HepG2 (cell line): ENCODE results near the gene PROX1. TPM values are rescaled to one million over a fixed set of nuclear protein-coding genes. Genes with fewer than 3 reads are reported as not detected.

ENCODE experiments used
- ATAC-seq: fragments of 200-7000 bp; cut with Tn5 transposase; 3 replicates; pipeline ENCODE4 v1.9.1; 2020; ENCODE audit warnings: mild to moderate bottlenecking, moderate library complexity
- BruUV-seq: library from RNA; stranded (reverse); fragments of 400-500 nt; replicated peaks from 2 replicates; lab custom pipeline; 2021; lab: Mats Ljungman, UMichigan
- CTCF ChIA-PET: fragments of 300-600 bp; formaldehyde crosslinking; extraction: SDS; loops from one replicate; lab custom pipeline; 2021; ENCODE audit warnings: low total read pairs, inconsistent platforms, low intra/inter-chr PET ratio; lab: Yijun Ruan, JAX
- POLR2A ChIA-PET: fragments of 350-600 bp; sonication (Branson Sonifier 250); formaldehyde crosslinking; loops from one replicate; lab custom pipeline; 2020; ENCODE audit warnings: antibody characterized with exemption, inconsistent platforms; lab: Yijun Ruan, JAX
- DNase-seq: peaks from one replicate; pipeline ENCODE4 v3.0.0-alpha.2; 2015; ENCODE audit warnings: low spot score
- FAIRE-seq: peaks from 3 replicates; lab custom pipeline; 2011; peaks lifted over from hg19 to GRCh38; lab: Jason Lieb, UNC
- H2AFZ ChIP-seq: one replicate; pipeline ENCODE4 v1.6.1; 2011; ENCODE audit warnings: low read length, inconsistent platforms
- H3K27ac ChIP-seq: fragments of 300-600 bp; 3 replicates; pipeline ENCODE4 v1.8.0; 2011; ENCODE audit warnings: mixed run types, mild to moderate bottlenecking, mixed read lengths, low read length, inconsistent platforms; ENCODE audit not compliant: insufficient read depth; ENCODE audit errors: extremely low read length
- H3K27me3 ChIP-seq, 2 experiments: fragments of 200-600 bp in 1 of 2; 2 replicates in 1 of 2; 3 replicates in 1 of 2; pipeline versions ENCODE4 v1.6.0 to v1.8.0; 2011; ENCODE audit warnings: low read length in 2 of 2, mild to moderate bottlenecking in 2 of 2, moderate library complexity in 2 of 2, inconsistent platforms in 1 of 2; ENCODE audit not compliant: insufficient read depth in 2 of 2, control insufficient read depth in 1 of 2
- H3K36me3 ChIP-seq, 2 experiments: fragments of 200-600 bp in 1 of 2; replicated peaks in 1 of 2; 2 replicates in 1 of 2; 3 replicates in 1 of 2; pipeline versions ENCODE4 v1.5.1 to v1.8.0; 2011; ENCODE audit warnings: low read length in 2 of 2, inconsistent platforms in 1 of 2; ENCODE audit not compliant: insufficient read depth in 2 of 2, control insufficient read depth in 1 of 2
- H3K4me1 ChIP-seq: 2 replicates; pipeline ENCODE4 v1.5.1; 2012; ENCODE audit warnings: low read length, inconsistent platforms; ENCODE audit not compliant: insufficient read depth
- H3K4me2 ChIP-seq: 2 replicates; pipeline ENCODE4 v1.6.0; 2011; ENCODE audit warnings: low read depth, low read length, inconsistent platforms
- H3K4me3 ChIP-seq, 3 experiments: fragments of 200-600 bp in 1 of 3; sonication (generic), shearing (Covaris generic) in 1 of 3; replicated peaks in 1 of 3; 2 replicates each; pipeline ENCODE4 v1.5.1; 2011 to 2016; ENCODE audit warnings: low read length in 3 of 3, inconsistent platforms in 2 of 3, low read depth in 2 of 3, mild to moderate bottlenecking in 2 of 3, control low read depth in 1 of 3, mixed read lengths in 1 of 3; ENCODE audit not compliant: insufficient read depth in 1 of 3
- H3K79me2 ChIP-seq: one replicate; pipeline ENCODE4 v1.6.1; 2011; ENCODE audit warnings: low read length, inconsistent platforms; ENCODE audit not compliant: insufficient read depth
- H3K9ac ChIP-seq: 2 replicates; pipeline ENCODE4 v1.6.0; 2011; ENCODE audit warnings: mild to moderate bottlenecking, low read depth, low read length, inconsistent platforms; ENCODE audit not compliant: insufficient read depth
- H3K9me3 ChIP-seq: 2 replicates; pipeline ENCODE4 v1.5.1; 2012; ENCODE audit warnings: mild to moderate bottlenecking, low read length
- H4K20me1 ChIP-seq: 2 replicates; pipeline ENCODE4 v1.6.0; 2011; ENCODE audit warnings: inconsistent platforms, mild to moderate bottlenecking, low read length, moderate library complexity; ENCODE audit not compliant: insufficient read depth
- AGO2 ChIP-seq: fragments of 200-400 bp; formaldehyde crosslinking; optimal IDR thresholded peaks from 2 replicates; pipeline ENCODE3; 2017; ENCODE audit warnings: mild to moderate bottlenecking, low read depth, low read length, moderate library complexity
- BRCA1 ChIP-seq: sonication (generic); formaldehyde crosslinking; IDR thresholded peaks from 2 replicates; pipeline ENCODE4 v1.4.0; 2020; ENCODE audit warnings: missing genetic modification reagents
- CCAR2 ChIP-seq: fragments of 200-400 bp; formaldehyde crosslinking; optimal IDR thresholded peaks from 2 replicates; pipeline ENCODE3; 2018; ENCODE audit warnings: low read depth, mild to moderate bottlenecking, low read length, moderate library complexity
- CCDC6 ChIP-seq: sonication (generic); formaldehyde crosslinking; IDR thresholded peaks from 2 replicates; pipeline ENCODE4 v1.8.1; 2022; ENCODE audit warnings: mild to moderate bottlenecking, missing genetic modification reagents, moderate library complexity
- CSRNP1 ChIP-seq: sonication (generic); formaldehyde crosslinking; IDR thresholded peaks from 2 replicates; pipeline ENCODE4 v1.8.1; 2023; ENCODE audit warnings: mild to moderate bottlenecking, missing genetic modification reagents
- HCFC1 ChIP-seq: fragments of 150-350 bp; IDR thresholded peaks from 2 replicates; pipeline ENCODE4 v1.6.1; 2014; ENCODE audit warnings: low read depth, low read length
- HDAC1 ChIP-seq: sonication (generic); formaldehyde crosslinking; IDR thresholded peaks from 2 replicates; pipeline ENCODE4 v1.5.1; 2020; ENCODE audit warnings: mild to moderate bottlenecking, missing genetic modification reagents
- HOXA5 ChIP-seq: sonication (generic); formaldehyde crosslinking; IDR thresholded peaks from 2 replicates; pipeline ENCODE4 v1.4.0; 2020; ENCODE audit warnings: missing genetic modification reagents
- NCOA1 ChIP-seq: sonication (generic); formaldehyde crosslinking; IDR thresholded peaks from 2 replicates; pipeline ENCODE4 v1.9.0; 2021; ENCODE audit warnings: missing genetic modification reagents
- NR2F1 ChIP-seq, 2 experiments: fragments of 450-650 bp in 1 of 2; formaldehyde crosslinking in 1 of 2; IDR thresholded peaks; 2 replicates each; pipeline versions ENCODE4 v1.5.0 to v1.6.1; 2016 to 2020; ENCODE audit warnings: mild to moderate bottlenecking in 1 of 2, missing compliant biosample characterization in 1 of 2, missing genetic modification reagents in 1 of 2, moderate library complexity in 1 of 2
- RBFOX2 ChIP-seq: fragments of 200-400 bp; formaldehyde crosslinking; IDR thresholded peaks from 2 replicates; pipeline ENCODE4 v1.6.1; 2017; ENCODE audit warnings: low read depth, mild to moderate bottlenecking, low read length
- RBM22 ChIP-seq: fragments of 200-400 bp; formaldehyde crosslinking; optimal IDR thresholded peaks from 2 replicates; pipeline ENCODE3; 2017; ENCODE audit warnings: mild to moderate bottlenecking, low read length, moderate library complexity
- TEAD2 ChIP-seq: sonication (generic); formaldehyde crosslinking; IDR thresholded peaks from 2 replicates; pipeline ENCODE4 v1.9.0; 2021; ENCODE audit warnings: missing genetic modification reagents
- TSC22D2 ChIP-seq: sonication (generic); formaldehyde crosslinking; IDR thresholded peaks from 2 replicates; pipeline ENCODE4 v1.5.1; 2020; ENCODE audit warnings: missing genetic modification reagents, mild to moderate bottlenecking, borderline replicate concordance
- ZNF749 ChIP-seq: sonication (generic); formaldehyde crosslinking; IDR thresholded peaks from 2 replicates; pipeline ENCODE4 v1.8.0; 2022; ENCODE audit warnings: mild to moderate bottlenecking, missing genetic modification reagents, moderate library complexity, borderline replicate concordance
- WGBS: methylation state at CpG from one replicate; pipeline ENCODE4 v1.1.6; 2017; ENCODE audit warnings: low lambda C conversion rate; 5-methylcytosine and 5-hydroxymethylcytosine counted together
- in situ Hi-C: cut with HindIII; loops from 2 replicates; pipeline ENCODE4 v1.10.0; 2017; ENCODE audit warnings: low pct_unique_long_range_greater_than_20kb; ENCODE audit not compliant: extremely low pct_ligation_motif_present
- intact Hi-C: fragments of 100-400 bp; cut with micrococcal nuclease; formaldehyde crosslinking; loops from one replicate; pipeline ENCODE4 v1.10.0; 2022; ENCODE audit not compliant: unreplicated experiment
- polyA plus RNA-seq, 8 experiments: library from polyadenylated mRNA; depleted of rRNA in 3 of 8; stranded (reverse) in 7 of 8; unstranded in 1 of 8; fragments of >200 nt; fragmentation: Illumina TruSeq in 4 of 8; extraction: Trizol in 4 of 8; gene quantifications; 2 replicates each; pipeline versions ENCODE4 v1.2.1 to v1.2.3, GENCODE V29; 2011 to 2016; ENCODE audit warnings: low read depth in 4 of 8, missing spikeins in 1 of 8, mixed read lengths in 1 of 8; ENCODE audit not compliant: insufficient read depth in 1 of 8
- total RNA-seq, 5 experiments: library from RNA; depleted of rRNA; stranded (reverse); fragments of >200 nt; fragmentation: Illumina TruSeq; extraction: Trizol; gene quantifications; 2 replicates each; pipeline ENCODE4 v1.2.3, GENCODE V29; 2016; ENCODE audit warnings: low read depth in 1 of 5
- TF ChIP-seq, protein P1 (sequence below): sonication (generic); formaldehyde crosslinking; conservative IDR thresholded peaks from 2 replicates; pipeline ENCODE4 v1.5.0; 2020; ENCODE audit warnings: missing genetic modification reagents

PROX1 gene
- total and polyA plus RNA-seq, 2 of the 13 experiments (the other 11 are each of a cell fraction or from before 2014, with no cell fraction given) = 12.3 to 30.2 TPM

- H3K4me3 ChIP-seq = no peak overlapping the region
- intact Hi-C loops (loop anchor here (10.0 kb wide), 1 partner anchor 875 kb away; no protein-coding TSS in a partner anchor), in situ Hi-C loops (loop anchor here (25.0 kb wide), 2 partner anchors 113 to 762 kb away; no protein-coding TSS in a partner anchor)
- no peaks in the 10 kb centered on the region for H3K9me3 ChIP-seq
- peaks cover 74% of the 10 kb centered on the region for H3K4me1 ChIP-seq
- DNase-seq (no peak), ATAC-seq (no peak), FAIRE-seq (no peak)
- no peaks in the 10 kb centered on the region; the same call in 1 of the 2 replicates for H4K20me1 ChIP-seq
- H2AFZ ChIP-seq = no peak overlapping the region
- POLR2A ChIA-PET = interaction anchor here (3.6 to 4.0 kb wide), 3 partner anchors 9 to 28 kb away, joined by 21 to 56 read pairs (median 26); partner anchors contain the start of gene PROX1
- H3K79me2 ChIP-seq = peaks cover 77% of the 10 kb centered on the region
- H3K9ac ChIP-seq = no peak overlapping the region
- H3K27ac ChIP-seq = peak overlapping the region; percentile 11
- TF ChIP-seq AGO2 (peak; percentile 63), RBFOX2 (peak; percentile 59; the same call in 1 of the 2 replicates), RBM22 (peak; percentile 64), HCFC1 (no peak), CCDC6 (CRISPR knock-in tag) (no peak), CCAR2 (no peak)
- 100% methylated on average over 2 of the region's 2 CpGs for WGBS
- no TSS peak for BruUV-seq
- H3K4me2 ChIP-seq = no peak overlapping the region
- H3K36me3 ChIP-seq = peaks cover 16 to 53% of the 10 kb centered on the region in 2 experiments
- H3K27me3 ChIP-seq = no peaks in the 10 kb centered on the region
- CTCF ChIA-PET = no interaction called here
These were observed 12.0 kb downstream of the PROX1 start for GRCh38 chr1:213999732-214000131.

GRCh38 chr1:214002060-214002459 is 14.3 kb downstream of the PROX1 start:
- Histone ChIP-seq H4K20me1 (no peaks in the 10 kb centered on the region), H3K4me3 (no peak overlapping the region), H3K27me3 (no peaks in the 10 kb centered on the region), H3K36me3 (peaks cover 20 to 61% of the 10 kb centered on the region in 2 experiments), H3K4me1 (peaks cover 87% of the 10 kb centered on the region), H3K79me2 (peaks cover 73% of the 10 kb centered on the region), H3K4me2 (0 out of 2 replicates have a peak overlapping the region, but pooled peaks have one; percentile 16), H2AFZ (no peak overlapping the region), H3K27ac (peak overlapping the region; percentile 50), H3K9ac (0 out of 2 replicates have a peak overlapping the region, but pooled peaks have one; percentile 14), H3K9me3 (no peaks in the 10 kb centered on the region)
- in situ Hi-C loops (loop anchor here (25.0 kb wide), 1 partner anchor 110 kb away; no protein-coding TSS in a partner anchor), intact Hi-C loops (loop anchor here (2.0 to 10.0 kb wide), 2 partner anchors 13 to 877 kb away; no protein-coding TSS in a partner anchor)
- no peak for DNase-seq
- ChIA-PET CTCF (no interaction called here), POLR2A (interaction anchor here (0.6 to 4.0 kb wide), 12 partner anchors 8 to 182 kb away, joined by 3 to 56 read pairs (median 4); partner anchors contain the start of gene PROX1)
- WGBS = 57% methylated on average over 6 of the region's 6 CpGs
- no TSS peak for BruUV-seq
- no peak for FAIRE-seq
- ATAC-seq = peak; percentile 55
- TF ChIP-seq NR2F1 (CRISPR knock-in tag; IDR thresholded peaks at IDR 0.05) = no peak
- no peak for TF ChIP-seq NCOA1 (CRISPR knock-in tag)
- TF ChIP-seq HDAC1 (CRISPR knock-in tag) = 0 out of 2 replicates have a peak, but pooled peaks have one; percentile 4
- TF ChIP-seq, protein P1, sequence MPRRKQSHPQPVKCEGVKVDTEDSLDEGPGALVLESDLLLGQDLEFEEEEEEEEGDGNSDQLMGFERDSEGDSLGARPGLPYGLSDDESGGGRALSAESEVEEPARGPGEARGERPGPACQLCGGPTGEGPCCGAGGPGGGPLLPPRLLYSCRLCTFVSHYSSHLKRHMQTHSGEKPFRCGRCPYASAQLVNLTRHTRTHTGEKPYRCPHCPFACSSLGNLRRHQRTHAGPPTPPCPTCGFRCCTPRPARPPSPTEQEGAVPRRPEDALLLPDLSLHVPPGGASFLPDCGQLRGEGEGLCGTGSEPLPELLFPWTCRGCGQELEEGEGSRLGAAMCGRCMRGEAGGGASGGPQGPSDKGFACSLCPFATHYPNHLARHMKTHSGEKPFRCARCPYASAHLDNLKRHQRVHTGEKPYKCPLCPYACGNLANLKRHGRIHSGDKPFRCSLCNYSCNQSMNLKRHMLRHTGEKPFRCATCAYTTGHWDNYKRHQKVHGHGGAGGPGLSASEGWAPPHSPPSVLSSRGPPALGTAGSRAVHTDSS (CRISPR knock-in tag) = no peak
- TF ChIP-seq ZNF749 = no peak
- no peak for TF ChIP-seq TEAD2 (CRISPR knock-in tag)
- TF ChIP-seq TSC22D2 = no peak
- TF ChIP-seq CSRNP1 = no peak
- 0 out of 2 replicates have a peak, but pooled peaks have one; percentile 7 for TF ChIP-seq HOXA5 (CRISPR knock-in tag)
- TF ChIP-seq BRCA1 (CRISPR knock-in tag) = no peak
